ENCODE data around the gene DAPK1.

DNA sequence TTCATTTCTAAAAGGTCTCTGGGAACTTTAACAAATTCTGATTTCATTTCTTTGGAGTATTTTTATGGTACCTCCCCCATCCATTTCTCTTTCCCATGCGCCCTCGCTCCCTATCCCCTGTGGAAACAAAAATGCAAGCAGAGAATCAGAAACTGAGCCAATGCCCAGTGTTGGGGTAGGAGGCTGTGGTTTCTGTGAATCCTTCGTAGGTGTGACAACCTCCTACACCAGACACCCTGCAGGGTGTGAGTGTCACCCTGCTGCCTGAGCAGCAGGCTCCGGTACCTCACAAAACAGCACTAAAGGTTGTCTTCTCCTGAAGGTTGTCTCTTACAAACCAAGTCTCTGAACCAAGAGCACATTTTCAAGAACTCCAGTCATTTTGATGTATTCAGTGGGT is 124.4 kb downstream of the DAPK1 start:
- TF ChIP-seq OSR1 (CRISPR knock-in tag; IDR thresholded peaks at IDR 0.05) (no peak), ARNTL (CRISPR knock-in tag; IDR thresholded peaks at IDR 0.05; ENCODE audit: borderline replicate concordance, low read depth) (no peak), ZNF565 (CRISPR knock-in tag; conservative IDR thresholded peaks at IDR 0.05; ENCODE audit: low read depth) (no peak), ZFP30 (CRISPR knock-in tag; IDR thresholded peaks at IDR 0.05) (no peak), ISL1 (CRISPR knock-in tag; IDR thresholded peaks at IDR 0.05) (no peak), ZNF70 (CRISPR knock-in tag; IDR thresholded peaks at IDR 0.05) (no peak), ZFP3 (CRISPR knock-in tag; IDR thresholded peaks at IDR 0.05) (no peak), ESRRG (CRISPR knock-in tag; IDR thresholded peaks at IDR 0.05) (no peak), BACH2 (CRISPR knock-in tag; IDR thresholded peaks at IDR 0.05; ENCODE audit: borderline replicate concordance) (no peak), SNAI2 (CRISPR knock-in tag; IDR thresholded peaks at IDR 0.05) (no peak), PPARA (CRISPR knock-in tag; IDR thresholded peaks at IDR 0.05; ENCODE audit: borderline replicate concordance) (no peak)
- TF ChIP-seq, protein P1, sequence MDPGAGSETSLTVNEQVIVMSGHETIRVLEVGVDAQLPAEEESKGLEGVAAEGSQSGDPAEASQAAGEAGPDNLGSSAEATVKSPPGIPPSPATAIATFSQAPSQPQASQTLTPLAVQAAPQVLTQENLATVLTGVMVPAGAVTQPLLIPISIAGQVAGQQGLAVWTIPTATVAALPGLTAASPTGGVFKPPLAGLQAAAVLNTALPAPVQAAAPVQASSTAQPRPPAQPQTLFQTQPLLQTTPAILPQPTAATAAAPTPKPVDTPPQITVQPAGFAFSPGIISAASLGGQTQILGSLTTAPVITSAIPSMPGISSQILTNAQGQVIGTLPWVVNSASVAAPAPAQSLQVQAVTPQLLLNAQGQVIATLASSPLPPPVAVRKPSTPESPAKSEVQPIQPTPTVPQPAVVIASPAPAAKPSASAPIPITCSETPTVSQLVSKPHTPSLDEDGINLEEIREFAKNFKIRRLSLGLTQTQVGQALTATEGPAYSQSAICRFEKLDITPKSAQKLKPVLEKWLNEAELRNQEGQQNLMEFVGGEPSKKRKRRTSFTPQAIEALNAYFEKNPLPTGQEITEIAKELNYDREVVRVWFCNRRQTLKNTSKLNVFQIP (CRISPR knock-in tag; IDR thresholded peaks at IDR 0.05; ENCODE audit: borderline replicate concordance, low read depth), result no peak

Measured in SK-N-SH treated with all-trans-retinoic acid at 6 μM for 48 hours (cell line).